Renal pelvis (tissue), 4 donors: ENCODE measurements around the gene SERINC1. TPM values are rescaled to one million over a fixed set of nuclear protein-coding genes. Genes with fewer than 3 reads are reported as not detected.

ENCODE experiments used
- DNase-seq: peaks from one replicate; pipeline ENCODE4 v3.0.0-alpha.2; 2013
- polyA plus RNA-seq, 3 donors: library from polyadenylated mRNA; unstranded; fragments of 120-200 nt; gene quantifications; one replicate each; pipeline ENCODE4 v1.2.1, GENCODE V29; 2013; ENCODE audit not compliant: insufficient read length in 3 of 3

SERINC1 gene
- polyA plus RNA-seq, 3 donors = 171 to 212 (median 182) TPM

DNA sequence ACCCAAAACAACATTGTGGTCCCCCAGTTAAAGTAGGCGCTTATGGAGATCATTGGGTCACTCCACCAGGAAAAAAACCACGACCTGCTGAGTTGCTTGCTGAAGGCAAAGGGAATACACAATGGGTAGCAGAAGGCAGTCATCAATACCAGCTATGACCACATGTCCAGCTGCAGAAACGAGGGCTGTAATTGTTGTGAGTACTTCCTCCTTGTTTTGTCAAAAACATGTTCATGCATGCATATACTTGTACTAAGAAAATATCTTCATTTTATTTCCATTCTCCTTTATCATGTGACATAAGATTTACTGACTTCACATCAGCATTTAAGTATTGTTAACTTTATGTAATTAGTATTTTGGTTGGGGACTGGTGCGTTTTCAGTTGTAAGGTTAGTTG lies 16.9 kb downstream of the SERINC1 start:
- no peak for DNase-seq

- DNase-seq = no peak
These were observed 19.1 kb downstream of the SERINC1 start for GRCh38 chr6:122452509-122452908.

DNA sequence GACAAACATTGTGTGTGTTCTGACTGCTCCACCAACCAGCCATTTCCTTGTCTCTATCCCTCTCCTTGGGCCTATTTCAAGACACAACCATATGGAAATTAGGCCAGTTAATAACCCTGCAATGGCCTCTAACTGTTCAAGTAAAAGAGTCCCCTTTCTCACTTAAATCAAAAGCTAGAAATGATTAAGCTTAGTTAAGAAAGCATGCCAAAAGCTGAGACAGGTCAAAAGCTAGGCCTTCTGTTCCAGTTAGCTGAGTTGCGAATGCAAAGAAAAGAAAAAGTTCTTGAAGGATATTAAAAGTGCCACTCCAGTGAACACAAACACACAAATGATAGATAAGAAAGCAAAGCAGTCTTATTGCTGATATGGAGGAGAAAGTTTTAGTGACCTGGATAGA lies 22.5 kb downstream of the SERINC1 start:
- peak; percentile 12 for DNase-seq

GRCh38 chr6:122445274-122445673 lies 26.3 kb downstream of the SERINC1 start:
- DNase-seq = no peak

DNA sequence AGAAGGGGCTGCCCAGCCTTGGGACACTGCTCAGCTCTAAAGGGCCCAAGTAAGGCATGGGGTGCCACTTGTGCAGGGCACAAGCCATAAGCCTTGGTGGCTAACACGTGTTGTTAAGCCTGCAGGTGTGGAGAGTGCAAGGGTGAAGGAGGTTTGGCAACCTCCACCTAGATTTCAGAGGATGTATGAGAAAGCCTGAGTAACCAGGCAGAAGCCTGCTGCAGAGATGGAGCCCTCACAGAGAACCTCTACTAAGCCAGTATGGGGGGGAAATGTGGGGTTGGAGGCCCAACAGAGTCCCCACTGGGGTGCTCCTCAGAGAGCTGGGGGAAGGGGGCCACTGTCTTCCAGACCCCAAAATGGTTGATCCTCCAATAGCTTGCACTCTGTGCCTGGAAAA lies 32.6 kb downstream of the SERINC1 start:
- DNase-seq = no peak

DNA sequence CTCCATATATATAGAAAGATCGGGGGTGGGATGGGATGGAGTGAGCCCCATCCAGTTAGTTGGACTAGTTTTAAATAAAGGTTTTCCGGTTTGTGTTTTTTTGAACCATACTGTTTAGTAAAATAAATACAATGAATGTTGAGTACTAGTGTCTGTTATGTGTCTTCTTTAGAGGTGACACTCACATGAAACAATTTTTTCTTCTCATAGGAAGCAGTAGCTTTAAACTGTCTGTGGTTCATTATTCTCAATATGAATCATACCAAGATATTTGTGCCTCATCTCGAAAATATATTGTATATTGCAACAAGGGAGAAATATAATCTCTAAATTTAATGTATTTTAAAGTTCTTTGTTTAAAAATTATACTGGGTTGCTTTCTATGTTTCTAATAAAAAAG lies 38.8 kb downstream of the SERINC1 start:
- no peak for DNase-seq

- DNase-seq = no peak
These were observed 39.8 kb downstream of the SERINC1 start for GRCh38 chr6:122431780-122432179.

- no peak for DNase-seq
These were observed 42.3 kb downstream of the SERINC1 start for GRCh38 chr6:122429323-122429722.

DNA sequence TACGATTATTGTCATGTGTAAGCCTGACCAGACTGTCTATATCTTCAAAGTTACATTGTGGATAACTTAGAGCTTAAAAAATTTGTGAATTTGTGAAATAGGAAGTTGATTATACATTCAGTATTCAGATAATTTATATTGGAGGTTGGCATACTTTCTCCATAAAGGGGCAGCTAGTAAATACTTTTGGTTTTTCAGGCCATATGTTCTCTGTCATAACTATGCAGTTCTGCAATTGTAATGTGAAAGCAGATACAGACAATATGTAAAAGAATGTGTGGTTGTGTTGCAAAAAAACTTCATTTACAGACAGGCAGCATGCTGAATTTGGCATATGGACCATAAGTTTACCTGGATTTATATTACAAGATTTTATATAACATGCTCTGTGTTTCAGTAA lies 42.8 kb downstream of the SERINC1 start:
- DNase-seq = no peak

DNA sequence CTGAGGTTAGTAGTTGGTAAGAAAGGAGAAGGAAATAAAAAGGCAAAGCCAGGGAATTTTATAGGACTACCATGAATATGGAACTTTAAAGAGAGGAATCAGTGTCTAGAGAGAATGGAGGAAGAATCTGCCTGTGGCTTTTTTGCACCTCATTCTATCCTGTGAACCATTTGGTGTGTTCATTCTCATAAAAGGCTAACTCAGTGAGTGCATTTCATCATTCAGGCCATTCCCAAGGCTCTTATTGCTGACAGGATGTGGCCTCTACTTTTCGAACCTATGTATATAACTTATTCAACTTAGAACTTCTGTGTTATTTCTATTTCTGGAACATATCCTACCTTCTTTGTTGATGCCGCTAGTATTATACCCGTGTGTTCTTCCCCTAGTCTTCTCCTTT lies 45.0 kb downstream of the SERINC1 start:
- no peak for DNase-seq

GRCh38 chr6:122423734-122424133 lies 47.9 kb downstream of the SERINC1 start:
- no peak for DNase-seq

DNA sequence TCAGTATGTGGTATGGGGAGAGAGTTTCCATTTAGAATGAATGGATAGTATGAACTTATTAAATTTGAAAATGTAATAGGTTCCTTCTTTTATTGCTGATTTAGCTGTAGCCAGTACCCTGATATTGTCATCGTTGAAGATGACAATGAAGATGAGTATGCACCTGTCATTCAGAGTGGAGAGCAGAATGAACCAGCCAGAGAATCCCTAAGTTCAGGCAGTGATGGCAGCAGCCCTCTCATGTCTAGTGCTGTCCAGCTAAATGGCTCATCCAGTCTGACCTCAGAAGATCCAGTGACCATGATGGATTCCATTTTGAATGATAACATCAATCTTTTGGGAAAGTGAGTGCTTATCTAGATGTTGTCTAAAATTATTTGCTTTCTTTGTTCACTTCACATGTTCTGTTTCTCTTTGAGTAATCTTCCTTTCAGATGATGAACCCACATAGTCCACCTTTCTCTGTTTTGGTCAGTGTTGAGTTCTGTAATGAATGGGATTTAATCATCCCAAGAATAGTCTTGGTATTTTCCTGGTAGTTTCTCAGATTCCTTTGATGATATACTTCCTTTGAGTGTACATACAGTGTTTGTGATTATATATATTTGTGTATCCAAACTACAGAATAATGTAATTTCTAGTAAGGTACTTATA lies 48.9 kb downstream of the SERINC1 start:
- DNase-seq = no peak

DNA sequence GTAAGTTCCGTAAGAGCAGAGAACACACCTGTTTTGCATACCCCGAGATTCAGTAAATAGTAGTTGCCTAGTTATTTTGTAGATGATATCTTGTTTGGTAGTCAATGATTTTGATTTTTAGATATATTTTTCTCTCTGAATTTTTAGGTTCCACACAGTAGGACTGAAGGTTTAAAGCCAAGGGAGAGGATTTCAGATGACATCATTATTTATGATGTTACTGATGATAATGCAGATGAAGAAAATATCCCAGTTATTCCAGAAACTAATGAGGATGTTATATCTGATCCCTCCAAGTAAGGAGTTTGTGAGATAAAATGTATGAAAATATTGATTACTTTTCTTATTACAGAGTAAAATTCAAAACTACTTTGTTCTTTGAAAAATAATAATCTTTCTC lies 49.6 kb downstream of the SERINC1 start:
- DNase-seq = no peak

- no peak for DNase-seq
These were observed 54.8 kb downstream of the SERINC1 start for GRCh38 chr6:122416825-122417224.

GRCh38 chr6:122412001-122412400 lies 59.6 kb downstream of the SERINC1 start:
- no peak for DNase-seq

- no peak for DNase-seq
These were observed 62.7 kb downstream of the SERINC1 start for GRCh38 chr6:122408702-122409458.

- DNase-seq = no peak
These were observed 63.4 kb downstream of the SERINC1 start for GRCh38 chr6:122408240-122408639.

DNA sequence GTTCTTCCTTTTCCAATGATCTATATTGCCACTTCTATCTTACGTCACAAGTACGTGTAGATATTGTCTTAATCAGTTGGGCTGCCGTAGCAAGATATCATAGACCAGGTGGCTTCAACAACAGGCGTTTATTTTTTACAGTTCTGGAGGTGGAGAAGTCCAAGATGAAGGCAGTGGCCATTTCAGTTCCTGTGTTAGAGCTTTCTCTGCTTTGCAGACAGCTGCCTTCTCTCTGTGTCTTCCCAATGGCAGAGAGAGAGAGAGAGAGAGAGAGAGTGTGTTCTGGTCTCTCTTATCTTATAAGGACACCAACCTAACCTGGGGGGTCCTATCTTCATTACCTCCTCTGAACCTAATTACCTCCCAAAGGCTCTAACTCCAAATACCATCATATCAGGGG lies 63.9 kb downstream of the SERINC1 start:
- no peak for DNase-seq

- DNase-seq = no peak
These were observed 65.4 kb downstream of the SERINC1 start for GRCh38 chr6:122406187-122406586.

DNA sequence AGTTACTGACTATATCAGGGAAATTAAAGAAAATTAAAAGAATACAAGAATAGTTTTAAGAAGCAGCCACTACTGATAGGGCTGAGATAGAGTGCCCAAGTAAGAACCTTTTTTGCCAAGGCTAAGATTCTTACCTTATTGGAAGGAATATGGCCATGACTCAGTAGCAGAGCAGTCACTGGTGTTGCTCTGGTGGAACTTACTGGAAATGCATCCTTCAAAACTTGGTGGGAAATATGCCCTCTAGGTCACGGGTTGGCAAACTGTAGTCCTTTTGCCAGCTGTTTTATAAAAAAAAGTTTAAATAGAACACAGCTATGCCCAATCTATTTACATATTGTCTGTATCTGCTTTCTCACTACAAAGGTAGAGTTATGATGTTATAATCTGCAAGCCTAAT lies 66.2 kb downstream of the SERINC1 start:
- no peak for DNase-seq

DNA sequence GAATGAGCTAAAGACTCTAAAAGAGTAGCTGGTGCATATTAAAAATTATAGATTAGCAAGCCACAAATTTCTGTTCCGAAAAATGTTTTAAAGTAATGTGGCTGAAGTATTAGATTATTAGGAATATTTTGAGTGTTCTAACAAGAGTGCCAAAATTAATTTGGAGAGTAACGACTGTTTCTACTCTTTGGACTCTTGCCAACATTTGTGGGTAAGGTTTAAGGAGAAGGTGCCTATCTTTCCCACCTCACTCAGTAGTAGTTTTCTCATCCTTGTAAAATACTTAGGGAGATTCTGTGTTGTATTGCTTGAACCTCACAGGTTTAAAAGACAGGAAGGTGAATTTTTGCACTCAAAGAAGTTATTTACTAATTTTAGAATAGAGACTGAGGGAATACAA lies 67.2 kb downstream of the SERINC1 start:
- no peak for DNase-seq

- DNase-seq = no peak
These were observed 70.5 kb downstream of the SERINC1 start for GRCh38 chr6:122401104-122401503.

- no peak for DNase-seq
These were observed 71.0 kb downstream of the SERINC1 start for GRCh38 chr6:122400462-122401089.

DNA sequence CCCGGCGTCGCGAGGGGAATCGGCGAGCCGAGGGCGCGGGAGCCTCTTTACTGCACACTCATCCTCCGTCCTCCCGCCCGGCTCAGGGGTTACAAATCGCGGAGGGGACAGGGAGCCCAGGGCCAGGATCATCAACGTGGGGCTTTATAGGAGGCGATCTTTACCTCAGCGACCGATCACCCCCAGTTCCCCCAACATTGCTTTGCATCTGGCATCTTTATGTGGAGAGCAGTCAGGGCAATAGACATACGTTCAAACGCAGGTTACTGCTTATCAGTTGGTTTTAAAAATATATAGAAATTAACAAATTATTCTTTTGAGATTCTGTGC lies 71.5 kb downstream of the SERINC1 start:
- no peak for DNase-seq
